H9 (cell line): ENCODE results near the gene TGDS. TPM values are rescaled to one million over a fixed set of nuclear protein-coding genes. Genes with fewer than 3 reads are reported as not detected.

Experiments used
- DNase-seq: peaks from one replicate; pipeline ENCODE4 v3.0.0-alpha.2; 2017
- H2AFZ ChIP-seq: one replicate; pipeline ENCODE4 v1.6.1; 2013; ENCODE audit warnings: mild to moderate bottlenecking, low read length, control low read depth, moderate library complexity
- H2AK5ac ChIP-seq: 2 replicates; pipeline ENCODE4 v1.6.1; 2013; ENCODE audit warnings: low read length, control low read depth, mixed read lengths; ENCODE audit not compliant: insufficient read length
- H2BK120ac ChIP-seq: one replicate; pipeline ENCODE4 v1.6.1; 2013; ENCODE audit warnings: low read depth, mild to moderate bottlenecking, low read length, control low read depth, inconsistent platforms; ENCODE audit not compliant: poor library complexity, severe bottlenecking
- H2BK12ac ChIP-seq: 2 replicates; pipeline ENCODE4 v1.6.1; 2013; ENCODE audit warnings: low read length, control low read depth, mixed read lengths, low read depth; ENCODE audit not compliant: insufficient read length
- H2BK15ac ChIP-seq: 2 replicates; pipeline ENCODE4 v1.6.1; 2013; ENCODE audit warnings: low read depth, low read length, control low read depth
- H2BK20ac ChIP-seq: one replicate; pipeline ENCODE4 v1.6.1; 2013; ENCODE audit warnings: low read depth, mild to moderate bottlenecking, low read length, control low read depth, inconsistent platforms; ENCODE audit not compliant: poor library complexity, severe bottlenecking
- H2BK5ac ChIP-seq: 2 replicates; pipeline ENCODE4 v1.6.1; 2013; ENCODE audit warnings: low read length, control low read depth, mixed read lengths; ENCODE audit not compliant: insufficient read length
- H3K14ac ChIP-seq: 2 replicates; pipeline ENCODE4 v1.6.1; 2013; ENCODE audit warnings: low read length, control low read depth; ENCODE audit not compliant: insufficient read depth
- H3K18ac ChIP-seq: 2 replicates; pipeline ENCODE4 v1.6.1; 2013; ENCODE audit warnings: low read depth, mild to moderate bottlenecking, mixed read lengths, low read length, control low read depth; ENCODE audit not compliant: insufficient read length
- H3K23ac ChIP-seq: 2 replicates; pipeline ENCODE4 v1.6.1; 2013; ENCODE audit warnings: low read length, control low read depth, mixed read lengths, low read depth; ENCODE audit not compliant: insufficient read length
- H3K23me2 ChIP-seq: 2 replicates; pipeline ENCODE4 v1.6.1; 2013; ENCODE audit warnings: low read depth, mild to moderate bottlenecking, mixed read lengths, low read length, control low read depth; ENCODE audit not compliant: insufficient read length, poor library complexity, severe bottlenecking
- H3K27ac ChIP-seq: 2 replicates; pipeline ENCODE4 v1.5.1; 2013; ENCODE audit warnings: low read length, control low read depth, mixed read lengths, low read depth; ENCODE audit not compliant: insufficient read length
- H3K27me3 ChIP-seq: 2 replicates; pipeline ENCODE4 v1.6.1; 2013; ENCODE audit warnings: low read length, control low read depth, inconsistent platforms; ENCODE audit not compliant: insufficient read depth
- H3K4ac ChIP-seq: 2 replicates; pipeline ENCODE4 v1.6.1; 2013; ENCODE audit warnings: low read depth, mild to moderate bottlenecking, control low read depth, inconsistent platforms, low read length, moderate library complexity
- H3K4me1 ChIP-seq: 2 replicates; pipeline ENCODE4 v1.6.1; 2013; ENCODE audit warnings: low read length, control low read depth, inconsistent platforms; ENCODE audit not compliant: insufficient read depth
- H3K4me2 ChIP-seq: 2 replicates; pipeline ENCODE4 v1.6.1; 2013; ENCODE audit warnings: low read length, control low read depth, mixed read lengths; ENCODE audit not compliant: insufficient read length, insufficient read depth
- H3K56ac ChIP-seq: 2 replicates; pipeline ENCODE4 v1.6.1; 2013; ENCODE audit warnings: low read depth, mild to moderate bottlenecking, mixed read lengths, low read length, control low read depth; ENCODE audit not compliant: insufficient read length
- H3K79me1 ChIP-seq: 2 replicates; pipeline ENCODE4 v1.6.1; 2013; ENCODE audit warnings: low read depth, mild to moderate bottlenecking, moderate library complexity, low read length, control low read depth, inconsistent platforms; ENCODE audit not compliant: insufficient read depth, poor library complexity, severe bottlenecking
- H3K79me2 ChIP-seq: 2 replicates; pipeline ENCODE4 v1.6.1; 2013; ENCODE audit warnings: low read length, control low read depth, inconsistent platforms; ENCODE audit not compliant: insufficient read depth
- H3K9ac ChIP-seq: 2 replicates; pipeline ENCODE4 v1.6.1; 2013; ENCODE audit warnings: low read length, control low read depth, mixed read lengths; ENCODE audit not compliant: insufficient read length; ENCODE audit errors: extremely low read depth
- H3K9me3 ChIP-seq: one replicate; pipeline ENCODE4 v1.6.1; 2013; ENCODE audit warnings: low read depth, low read length, inconsistent platforms; ENCODE audit not compliant: control insufficient read depth
- H3T11ph ChIP-seq: one replicate; pipeline ENCODE4 v1.6.1; 2013; ENCODE audit warnings: mild to moderate bottlenecking, low read length, control low read depth, inconsistent platforms
- H4K20me1 ChIP-seq: one replicate; pipeline ENCODE4 v1.6.1; 2013; ENCODE audit not compliant: control insufficient read depth, insufficient read length, insufficient read depth
- H4K5ac ChIP-seq: 2 replicates; pipeline ENCODE4 v1.6.1; 2013; ENCODE audit warnings: low read depth, mild to moderate bottlenecking, mixed read lengths, low read length, control low read depth; ENCODE audit not compliant: insufficient read length
- H4K8ac ChIP-seq: replicated peaks from 2 replicates; pipeline ENCODE4 v1.6.1; 2013; ENCODE audit warnings: low read length, control low read depth, mixed read lengths, low read depth; ENCODE audit not compliant: insufficient read length
- H4K91ac ChIP-seq: 2 replicates; pipeline ENCODE4 v1.6.1; 2013; ENCODE audit warnings: low read depth, mild to moderate bottlenecking, moderate library complexity, mixed read lengths, low read length, control low read depth; ENCODE audit not compliant: insufficient read length
- H3K27ac Mint-ChIP-seq, 3 experiments: 2 replicates in 2 of 3; 3 replicates in 1 of 3; pipeline ENCODE4 v1.8.0; 2020 to 2021; ENCODE audit warnings: mixed read lengths in 3 of 3, mild to moderate bottlenecking in 1 of 3, moderate library complexity in 1 of 3
- H3K27me3 Mint-ChIP-seq: 2 replicates; pipeline ENCODE4 v1.8.0; 2021; ENCODE audit warnings: low read depth, mild to moderate bottlenecking, moderate library complexity, mixed read lengths
- H3K36me3 Mint-ChIP-seq, 3 experiments: 2 replicates in 2 of 3; 3 replicates in 1 of 3; pipeline ENCODE4 v1.8.0; 2020 to 2021; ENCODE audit warnings: low read depth in 3 of 3, mixed read lengths in 3 of 3; ENCODE audit not compliant: insufficient read depth in 1 of 3
- H3K4me1 Mint-ChIP-seq, 2 experiments: 2 replicates each; pipeline ENCODE4 v1.8.0; 2020; ENCODE audit warnings: mixed read lengths in 2 of 2
- H3K4me3 Mint-ChIP-seq, 2 experiments: 2 replicates in 1 of 2; 3 replicates in 1 of 2; pipeline ENCODE4 v1.8.0; 2020 to 2021; ENCODE audit warnings: mild to moderate bottlenecking in 2 of 2, mixed read lengths in 2 of 2, moderate library complexity in 1 of 2
- H3K9me3 Mint-ChIP-seq, 2 experiments: 2 replicates in 1 of 2; 3 replicates in 1 of 2; pipeline ENCODE4 v1.8.0; 2020; ENCODE audit warnings: mild to moderate bottlenecking in 2 of 2, mixed read lengths in 2 of 2, moderate library complexity in 1 of 2
- CTCF ChIP-seq: fragments of 200-600 bp; sonication (generic); conservative IDR thresholded peaks from 3 replicates; pipeline ENCODE4 v1.8.0; 2021; ENCODE audit warnings: antibody characterized with exemption, mild to moderate bottlenecking
- WGBS: extraction: QIAGEN DNeasy Blood & Tissue Kit; methylation state at CpG from one replicate; pipeline ENCODE4 v1.1.7; 2013; ENCODE audit warnings: missing lambda C conversion rate, low lambda C conversion rate, mixed read lengths; ENCODE audit not compliant: insufficient read length; ENCODE audit errors: extremely low coverage; 5-methylcytosine and 5-hydroxymethylcytosine counted together
- total RNA-seq: library from RNA; stranded (reverse); gene quantifications from 2 replicates; pipeline ENCODE4 v1.2.1, GENCODE V29; 2021

Gene TGDS
- total RNA-seq, 1 experiment from 2014 or later, result 13.9 TPM

GRCh38 chr13:94607056-94607455 lies 11.1 kb upstream of the TGDS start:
- H3K79me1 ChIP-seq, result no peaks in the 10 kb centered on the region
- H3K14ac ChIP-seq, result no peak overlapping the region
- no peak for TF ChIP-seq CTCF
- no peak overlapping the region for H3K27ac Mint-ChIP-seq
- no peak overlapping the region for H3K9ac ChIP-seq
- no peak overlapping the region for H3K4me3 Mint-ChIP-seq
- no peak overlapping the region for H2BK5ac ChIP-seq
- H3K56ac ChIP-seq, result no peak overlapping the region
- H2AK5ac ChIP-seq, result no peak overlapping the region
- no peak overlapping the region for H2BK15ac ChIP-seq
- no peak overlapping the region for H3K4ac ChIP-seq
- H3T11ph ChIP-seq, result no peak overlapping the region
- no peak overlapping the region for H3K23ac ChIP-seq
- no peak overlapping the region for H2BK12ac ChIP-seq
- H3K18ac ChIP-seq, result no peak overlapping the region
- no peak overlapping the region for H3K27ac ChIP-seq
- H3K27me3 ChIP-seq, result no peaks in the 10 kb centered on the region
- no peaks in the 10 kb centered on the region for H3K9me3 ChIP-seq
- peaks cover 12 to 43% (median 36%) of the 10 kb centered on the region in 3 experiments; a peak in 6 of 7 replicates for H3K36me3 Mint-ChIP-seq
- peaks cover 2% of the 10 kb centered on the region; the same call in 1 of the 2 replicates for H3K79me2 ChIP-seq
- H3K27me3 Mint-ChIP-seq, result no peaks in the 10 kb centered on the region
- H4K5ac ChIP-seq, result no peak overlapping the region
- no peak overlapping the region for H2AFZ ChIP-seq
- no peak overlapping the region for H2BK20ac ChIP-seq
- no peak overlapping the region for H4K91ac ChIP-seq
- H3K4me2 ChIP-seq, result no peak overlapping the region
- no peak overlapping the region for H2BK120ac ChIP-seq
- H3K23me2 ChIP-seq, result no peaks in the 10 kb centered on the region
- no peak for DNase-seq
- WGBS, result no CpG with 5 or more reads among the region's 4 CpGs
- H3K4me1 ChIP-seq, result no peaks in the 10 kb centered on the region
- no peak overlapping the region for H4K8ac ChIP-seq
- H3K9me3 Mint-ChIP-seq, result no peaks in the 10 kb centered on the region
- H3K4me1 Mint-ChIP-seq, result peaks cover 9 to 10% of the 10 kb centered on the region in 2 experiments
- no peaks in the 10 kb centered on the region for H4K20me1 ChIP-seq
